ENCODE data around the gene NRXN3. TPM values are rescaled to one million over a fixed set of nuclear protein-coding genes. Genes with fewer than 3 reads are reported as not detected.

The NRXN3 gene
- polyA plus RNA-seq, 1 experiment, result 1.1 TPM

- Histone ChIP-seq H3K4me3 (ENCODE audit: low read depth, low read length) (no peak overlapping the region), H3K27ac (ENCODE audit: low read depth, low read length) (no peak overlapping the region), H3K27me3 (ENCODE audit: control insufficient read depth, insufficient read depth, low read length) (no peaks in the 10 kb centered on the region), H3K9me3 (ENCODE audit: control insufficient read depth, insufficient read depth, low read length) (no peaks in the 10 kb centered on the region; the same call in 1 of the 2 replicates)
- ChIA-PET POLR2A (interaction anchor here (0.6 kb wide), 1 partner anchor 43 kb away, joined by 3 read pairs; no protein-coding TSS in a partner anchor), CTCF (interaction anchor here (0.7 kb wide), 1 partner anchor 76 kb away, joined by 3 read pairs; no protein-coding TSS in a partner anchor)
- DNase-seq (ENCODE audit: low read depth, low spot score), result peak; percentile 10
- no peak for TF ChIP-seq CTCF (IDR thresholded peaks at IDR 0.05; ENCODE audit: low read depth, low read length)
Observed at GRCh38 chr14:79395061-79395460, 1224.9 kb downstream of the NRXN3 start.

DNA sequence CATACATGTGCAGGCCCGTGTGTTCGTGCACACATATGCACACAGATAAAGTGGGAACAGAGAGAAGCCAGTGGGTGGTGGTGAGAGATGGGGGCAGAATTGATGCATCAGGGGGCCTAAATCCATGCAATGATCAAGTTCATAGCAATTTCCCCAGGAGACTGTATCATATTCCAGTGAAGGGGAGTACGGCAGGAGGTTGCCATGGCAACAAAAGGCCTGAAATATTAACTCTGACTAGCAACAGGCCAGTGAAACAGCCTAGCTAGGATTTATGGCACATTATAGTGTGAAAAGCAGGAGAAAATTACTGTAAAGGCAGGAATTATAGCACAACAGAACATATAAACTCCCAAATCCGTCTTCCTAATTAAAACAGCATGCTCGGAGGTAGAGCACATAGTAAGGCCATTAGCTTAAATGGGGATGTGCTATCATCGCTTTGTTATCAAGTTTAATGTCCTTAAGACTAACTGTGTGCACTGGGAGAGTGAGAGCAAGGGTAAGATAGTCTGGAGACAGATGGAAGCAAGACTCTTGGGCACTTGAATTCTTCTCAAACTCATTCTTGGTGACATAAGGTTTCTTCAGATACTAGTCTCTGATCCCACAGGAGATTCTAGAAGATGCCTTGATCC is 1234.8 kb downstream of the NRXN3 start:
- POLR2A ChIA-PET, result no interaction called here

DNA sequence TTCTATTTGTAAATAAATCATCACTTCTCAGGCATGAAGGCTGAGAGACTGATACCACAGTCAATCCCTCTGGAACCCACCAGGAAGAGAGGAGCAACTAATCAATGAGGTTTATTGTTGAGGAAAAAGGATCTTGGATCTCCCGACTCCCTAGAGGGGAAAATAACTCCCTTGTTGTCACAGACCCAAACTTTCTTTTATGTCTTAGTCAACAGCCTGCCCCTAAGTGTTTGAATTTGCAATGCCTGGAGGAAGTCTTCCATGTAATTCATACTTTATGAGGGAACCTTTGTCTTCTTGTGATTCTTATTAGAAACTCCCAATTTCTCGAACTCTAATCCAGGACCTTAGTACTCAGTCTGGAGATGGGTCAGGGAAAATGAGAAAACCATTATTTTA is 1235.3 kb downstream of the NRXN3 start:
- H3K4me3 ChIP-seq (ENCODE audit: low read depth, low read length), result no peak overlapping the region
- H3K27me3 ChIP-seq (ENCODE audit: control insufficient read depth, insufficient read depth, low read length), result no peaks in the 10 kb centered on the region
- H3K27ac ChIP-seq (ENCODE audit: low read depth, low read length), result no peak overlapping the region
- DNase-seq (ENCODE audit: low read depth, low spot score), result no peak
- CTCF ChIA-PET, result no interaction called here
- POLR2A ChIA-PET, result no interaction called here
- TF ChIP-seq CTCF (IDR thresholded peaks at IDR 0.05; ENCODE audit: low read depth, low read length), result no peak
- no peaks in the 10 kb centered on the region for H3K9me3 ChIP-seq (ENCODE audit: control insufficient read depth, insufficient read depth, low read length)

More for the DNA sequence above, 1234.8 kb downstream of the NRXN3 start:
- TF ChIP-seq CTCF (IDR thresholded peaks at IDR 0.05; ENCODE audit: low read depth, low read length), result no peak
- CTCF ChIA-PET, result no interaction called here
- no peak overlapping the region for H3K4me3 ChIP-seq (ENCODE audit: low read depth, low read length)
- no peaks in the 10 kb centered on the region for H3K27me3 ChIP-seq (ENCODE audit: control insufficient read depth, insufficient read depth, low read length)
- no peaks in the 10 kb centered on the region for H3K9me3 ChIP-seq (ENCODE audit: control insufficient read depth, insufficient read depth, low read length)
- no peak overlapping the region for H3K27ac ChIP-seq (ENCODE audit: low read depth, low read length)
- DNase-seq (ENCODE audit: low read depth, low spot score), result no peak

GRCh38 chr14:79407572-79407971 is 1237.4 kb downstream of the NRXN3 start:
- H3K4me3 ChIP-seq (ENCODE audit: low read depth, low read length), result no peak overlapping the region
- POLR2A ChIA-PET, result no interaction called here
- no peak overlapping the region for H3K27ac ChIP-seq (ENCODE audit: low read depth, low read length)
- H3K27me3 ChIP-seq (ENCODE audit: control insufficient read depth, insufficient read depth, low read length), result no peaks in the 10 kb centered on the region
- CTCF ChIA-PET, result interaction anchor here (0.6 kb wide), 1 partner anchor 79 kb away, joined by 5 read pairs; no protein-coding TSS in a partner anchor
- TF ChIP-seq CTCF (IDR thresholded peaks at IDR 0.05; ENCODE audit: low read depth, low read length), result no peak
- DNase-seq (ENCODE audit: low read depth, low spot score), result no peak
- no peaks in the 10 kb centered on the region for H3K9me3 ChIP-seq (ENCODE audit: control insufficient read depth, insufficient read depth, low read length)

DNA sequence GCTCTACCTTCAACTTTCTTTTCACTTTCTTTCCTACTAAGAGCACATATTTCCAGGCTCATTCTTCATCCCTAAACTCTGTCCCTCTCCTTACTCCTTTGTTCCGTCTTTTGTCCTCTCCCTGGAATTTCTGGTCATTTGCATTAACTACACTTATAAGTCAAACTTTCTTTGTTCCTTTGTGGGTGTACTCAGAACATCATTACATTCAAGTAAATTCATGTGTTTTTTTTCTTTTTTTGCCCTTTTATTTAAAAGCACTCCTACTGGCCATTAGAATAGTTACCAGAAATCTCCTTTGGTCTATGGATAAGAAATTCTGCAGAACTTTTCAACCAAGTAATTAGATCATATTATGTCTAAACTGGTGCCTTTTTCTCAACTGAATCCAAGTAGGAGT is 1238.5 kb downstream of the NRXN3 start:
- no peak overlapping the region for H3K4me3 ChIP-seq (ENCODE audit: low read depth, low read length)
- H3K27ac ChIP-seq (ENCODE audit: low read depth, low read length), result no peak overlapping the region
- TF ChIP-seq CTCF (IDR thresholded peaks at IDR 0.05; ENCODE audit: low read depth, low read length), result 0 out of 2 replicates have a peak, but pooled peaks have one; percentile 4
- no peak for DNase-seq (ENCODE audit: low read depth, low spot score)
- no peaks in the 10 kb centered on the region for H3K9me3 ChIP-seq (ENCODE audit: control insufficient read depth, insufficient read depth, low read length)
- ChIA-PET CTCF (interaction anchor here (0.6 kb wide), 1 partner anchor 1035 kb away, joined by 3 read pairs; no protein-coding TSS in a partner anchor), POLR2A (no interaction called here)
- no peaks in the 10 kb centered on the region for H3K27me3 ChIP-seq (ENCODE audit: control insufficient read depth, insufficient read depth, low read length)

Measured in AG04450 (cell line).